Measurements from ENCODE around the gene ZNF524. TPM values are rescaled to one million over a fixed set of nuclear protein-coding genes. Genes with fewer than 3 reads are reported as not detected.

ZNF524 gene
- total and polyA plus RNA-seq, 10 of the 15 experiments (the other 5 are each of a cell fraction or from before 2014, with no cell fraction given): 0.47 to 18.6 (median 12.4) TPM; not detected in 1

GRCh38 chr19:55652311-55653128, 52.4 kb downstream of the ZNF524 start (continued):
- TF ChIP-seq IKZF2 (IDR thresholded peaks at IDR 0.05) (no peak), ETV6 (conservative IDR thresholded peaks at IDR 0.05 in 1 of 2, IDR thresholded peaks at IDR 0.05 in 1 of 2; ENCODE audit: borderline replicate concordance in 1 of 2, low read depth in 1 of 2) (no peak), ZBTB40 (IDR thresholded peaks at IDR 0.05; ENCODE audit: borderline replicate concordance) (no peak), BRCA1 (IDR thresholded peaks at IDR 0.05; ENCODE audit: low read depth, low read length) (no peak)

Other genes with a start within 250 kb of the ZNF524 start
Only the 7 nearest of the 29 such genes appear.
- gene ZNF579, start 19.4 kb upstream of the ZNF524 start, total RNA-seq (2014; rRNA removed): 2.0 and 2.5 TPM in 2 replicates
- gene ZNF579, start 19.4 kb upstream of the ZNF524 start, total RNA-seq (2014; rRNA removed; fragmentation: Illumina TruSeq; extraction: Trizol): 1.2 and 1.4 TPM in 2 replicates
- 10.6 and 11.7 TPM in 2 replicates for gene ZNF579, start 19.4 kb upstream of the ZNF524 start, total RNA-seq (2021)
- gene ZNF579, start 19.4 kb upstream of the ZNF524 start, polyA plus RNA-seq (2011; rRNA removed): 1.1 and 1.6 TPM in 2 replicates
- gene ZNF579, start 19.4 kb upstream of the ZNF524 start, polyA plus RNA-seq (2014; fragmentation: Illumina TruSeq; extraction: Trizol): 2.0 and 2.6 TPM in 2 replicates
- gene ZNF579, start 19.4 kb upstream of the ZNF524 start, polyA plus RNA-seq (2014; fragmentation: Nextera tagmentation; extraction: Ambion mirVana): under 1 TPM; 0.11 to 0.35 TPM
- gene ZNF579, start 19.4 kb upstream of the ZNF524 start, polyA plus RNA-seq (2014; rRNA removed): 5.2 and 7.5 TPM in 2 replicates
- gene ZNF579, start 19.4 kb upstream of the ZNF524 start, polyA plus RNA-seq (2016; fragmentation: Nextera tagmentation; extraction: Ambion mirVana): 1 to 10 TPM in 1 of 2 experiments, under 1 TPM in 1; 0.43 to 1.5 TPM
- gene FIZ1, start 771 bp upstream of the ZNF524 start, total RNA-seq (2014; rRNA removed): 4.6 and 5.0 TPM in 2 replicates
- 2.1 and 3.0 TPM in 2 replicates for gene FIZ1, start 771 bp upstream of the ZNF524 start, total RNA-seq (2014; rRNA removed; fragmentation: Illumina TruSeq; extraction: Trizol)
- 14.6 and 16.8 TPM in 2 replicates for gene FIZ1, start 771 bp upstream of the ZNF524 start, total RNA-seq (2021)
- 2.9 and 4.5 TPM in 2 replicates for gene FIZ1, start 771 bp upstream of the ZNF524 start, polyA plus RNA-seq (2011; rRNA removed)
- 7.0 TPM in 2 replicates for gene FIZ1, start 771 bp upstream of the ZNF524 start, polyA plus RNA-seq (2014; fragmentation: Illumina TruSeq; extraction: Trizol)
- gene FIZ1, start 771 bp upstream of the ZNF524 start, polyA plus RNA-seq (2014; fragmentation: Nextera tagmentation; extraction: Ambion mirVana): 1 to 10 TPM in 1 of 2 experiments, under 1 TPM in 1; 0.60 to 1.5 TPM
- gene FIZ1, start 771 bp upstream of the ZNF524 start, polyA plus RNA-seq (2014; rRNA removed): 8.0 and 9.8 TPM in 2 replicates
- 1 to 10 TPM; 1.4 to 3.9 TPM for gene FIZ1, start 771 bp upstream of the ZNF524 start, polyA plus RNA-seq (2016; fragmentation: Nextera tagmentation; extraction: Ambion mirVana)
- 0.96 and 1.1 TPM in 2 replicates for gene ZNF865, start 5.4 kb downstream of the ZNF524 start, total RNA-seq (2014; rRNA removed)
- 0.78 and 0.85 TPM in 2 replicates for gene ZNF865, start 5.4 kb downstream of the ZNF524 start, total RNA-seq (2014; rRNA removed; fragmentation: Illumina TruSeq; extraction: Trizol)
- gene ZNF865, start 5.4 kb downstream of the ZNF524 start, total RNA-seq (2021): 17.8 and 18.3 TPM in 2 replicates
- 0.49 and 1.5 TPM in 2 replicates for gene ZNF865, start 5.4 kb downstream of the ZNF524 start, polyA plus RNA-seq (2011; rRNA removed)
- 0.24 and 1.2 TPM in 2 replicates for gene ZNF865, start 5.4 kb downstream of the ZNF524 start, polyA plus RNA-seq (2014; fragmentation: Illumina TruSeq; extraction: Trizol)
- gene ZNF865, start 5.4 kb downstream of the ZNF524 start, polyA plus RNA-seq (2014; fragmentation: Nextera tagmentation; extraction: Ambion mirVana): under 1 TPM; 0.02 to 0.05 TPM
- 7.6 and 9.8 TPM in 2 replicates for gene ZNF865, start 5.4 kb downstream of the ZNF524 start, polyA plus RNA-seq (2014; rRNA removed)
- gene ZNF865, start 5.4 kb downstream of the ZNF524 start, polyA plus RNA-seq (2016; fragmentation: Nextera tagmentation; extraction: Ambion mirVana): under 1 TPM; 0.13 to 0.37 TPM
- gene ZNF784, start 24.3 kb downstream of the ZNF524 start, total RNA-seq (2014; rRNA removed): 2.8 and 3.5 TPM in 2 replicates
- gene ZNF784, start 24.3 kb downstream of the ZNF524 start, total RNA-seq (2014; rRNA removed; fragmentation: Illumina TruSeq; extraction: Trizol): 1.8 and 2.2 TPM in 2 replicates
- gene ZNF784, start 24.3 kb downstream of the ZNF524 start, total RNA-seq (2021): 5.2 and 5.3 TPM in 2 replicates
- gene ZNF784, start 24.3 kb downstream of the ZNF524 start, polyA plus RNA-seq (2011; rRNA removed): 0.68 and 1.2 TPM in 2 replicates
- 2.8 and 3.1 TPM in 2 replicates for gene ZNF784, start 24.3 kb downstream of the ZNF524 start, polyA plus RNA-seq (2014; fragmentation: Illumina TruSeq; extraction: Trizol)
- gene ZNF784, start 24.3 kb downstream of the ZNF524 start, polyA plus RNA-seq (2014; fragmentation: Nextera tagmentation; extraction: Ambion mirVana): under 1 TPM; 0.10 to 0.97 TPM
- gene ZNF784, start 24.3 kb downstream of the ZNF524 start, polyA plus RNA-seq (2014; rRNA removed): 3.5 and 4.4 TPM in 2 replicates
- gene ZNF784, start 24.3 kb downstream of the ZNF524 start, polyA plus RNA-seq (2016; fragmentation: Nextera tagmentation; extraction: Ambion mirVana): 1 to 10 TPM; 1.1 to 1.4 TPM
- 9.4 and 12.2 TPM in 2 replicates for gene ZNF580, start 40.7 kb downstream of the ZNF524 start, total RNA-seq (2014; rRNA removed)
- gene ZNF580, start 40.7 kb downstream of the ZNF524 start, total RNA-seq (2014; rRNA removed; fragmentation: Illumina TruSeq; extraction: Trizol): 4.7 and 5.7 TPM in 2 replicates
- gene ZNF580, start 40.7 kb downstream of the ZNF524 start, total RNA-seq (2021): 31.8 and 34.2 TPM in 2 replicates
- gene ZNF580, start 40.7 kb downstream of the ZNF524 start, polyA plus RNA-seq (2011; rRNA removed): 5.5 and 7.9 TPM in 2 replicates
- gene ZNF580, start 40.7 kb downstream of the ZNF524 start, polyA plus RNA-seq (2014; fragmentation: Illumina TruSeq; extraction: Trizol): 5.3 and 7.4 TPM in 2 replicates
- 1 to 10 TPM; 2.3 to 7.4 TPM for gene ZNF580, start 40.7 kb downstream of the ZNF524 start, polyA plus RNA-seq (2014; fragmentation: Nextera tagmentation; extraction: Ambion mirVana)
- gene ZNF580, start 40.7 kb downstream of the ZNF524 start, polyA plus RNA-seq (2014; rRNA removed): 27.1 and 30.2 TPM in 2 replicates
- gene ZNF580, start 40.7 kb downstream of the ZNF524 start, polyA plus RNA-seq (2016; fragmentation: Nextera tagmentation; extraction: Ambion mirVana): 10 to 100 TPM; 24.7 to 25.3 TPM
- 22.1 and 25.4 TPM in 2 replicates for gene ZNF581, start 43.4 kb downstream of the ZNF524 start, total RNA-seq (2014; rRNA removed)
- 14.0 and 14.1 TPM in 2 replicates for gene ZNF581, start 43.4 kb downstream of the ZNF524 start, total RNA-seq (2014; rRNA removed; fragmentation: Illumina TruSeq; extraction: Trizol)
- gene ZNF581, start 43.4 kb downstream of the ZNF524 start, total RNA-seq (2021): 44.9 and 45.4 TPM in 2 replicates
- gene ZNF581, start 43.4 kb downstream of the ZNF524 start, polyA plus RNA-seq (2011; rRNA removed): 13.5 and 19.1 TPM in 2 replicates
- 7.8 and 13.2 TPM in 2 replicates for gene ZNF581, start 43.4 kb downstream of the ZNF524 start, polyA plus RNA-seq (2014; fragmentation: Illumina TruSeq; extraction: Trizol)
- gene ZNF581, start 43.4 kb downstream of the ZNF524 start, polyA plus RNA-seq (2014; fragmentation: Nextera tagmentation; extraction: Ambion mirVana): 10 to 100 TPM in 1 of 2 experiments, 1 to 10 TPM in 1; 4.7 to 18.1 TPM
- 39.6 and 45.3 TPM in 2 replicates for gene ZNF581, start 43.4 kb downstream of the ZNF524 start, polyA plus RNA-seq (2014; rRNA removed)
- 10 to 100 TPM; 29.1 to 37.0 TPM for gene ZNF581, start 43.4 kb downstream of the ZNF524 start, polyA plus RNA-seq (2016; fragmentation: Nextera tagmentation; extraction: Ambion mirVana)
- gene CCDC106, start 47.9 kb downstream of the ZNF524 start, total RNA-seq (2014; rRNA removed): 19.2 and 22.5 TPM in 2 replicates
- 11.9 and 12.7 TPM in 2 replicates for gene CCDC106, start 47.9 kb downstream of the ZNF524 start, total RNA-seq (2014; rRNA removed; fragmentation: Illumina TruSeq; extraction: Trizol)
- 33.1 and 34.2 TPM in 2 replicates for gene CCDC106, start 47.9 kb downstream of the ZNF524 start, total RNA-seq (2021)
- 7.8 and 16.4 TPM in 2 replicates for gene CCDC106, start 47.9 kb downstream of the ZNF524 start, polyA plus RNA-seq (2011; rRNA removed)
- 7.7 and 19.2 TPM in 2 replicates for gene CCDC106, start 47.9 kb downstream of the ZNF524 start, polyA plus RNA-seq (2014; fragmentation: Illumina TruSeq; extraction: Trizol)
- gene CCDC106, start 47.9 kb downstream of the ZNF524 start, polyA plus RNA-seq (2014; fragmentation: Nextera tagmentation; extraction: Ambion mirVana): under 1 TPM; 0.04 to 0.14 TPM
- gene CCDC106, start 47.9 kb downstream of the ZNF524 start, polyA plus RNA-seq (2014; rRNA removed): 35.9 and 39.9 TPM in 2 replicates
- 10 to 100 TPM; 20.4 to 25.7 TPM for gene CCDC106, start 47.9 kb downstream of the ZNF524 start, polyA plus RNA-seq (2016; fragmentation: Nextera tagmentation; extraction: Ambion mirVana)

Data from GM12878 (cell line).